Neural crest cell (in vitro differentiated cells): ENCODE measurements around the gene ZMAT3. TPM values are rescaled to one million over a fixed set of nuclear protein-coding genes. Genes with fewer than 3 reads are reported as not detected.

Experiments used
- DNase-seq: peaks from one replicate; pipeline ENCODE4 v3.0.0; 2021; ENCODE audit warnings: low read depth, mixed read lengths, low spot score
- H3K27ac Mint-ChIP-seq: one replicate; pipeline ENCODE4 v1.8.0; 2021; ENCODE audit warnings: mild to moderate bottlenecking, mixed read lengths; ENCODE audit not compliant: unreplicated experiment
- H3K27me3 Mint-ChIP-seq: 2 replicates; pipeline ENCODE4 v1.8.0; 2021; ENCODE audit warnings: low read depth, mild to moderate bottlenecking, mixed read lengths
- H3K36me3 Mint-ChIP-seq: 2 replicates; pipeline ENCODE4 v1.8.0; 2021; ENCODE audit warnings: low read depth, mild to moderate bottlenecking, mixed read lengths
- H3K4me1 Mint-ChIP-seq: 2 replicates; pipeline ENCODE4 v1.8.0; 2021; ENCODE audit warnings: mixed read lengths
- H3K4me3 Mint-ChIP-seq: one replicate; pipeline ENCODE4 v1.8.0; 2021; ENCODE audit warnings: mild to moderate bottlenecking, mixed read lengths
- H3K9me3 Mint-ChIP-seq: 2 replicates; pipeline ENCODE4 v1.8.0; 2021; ENCODE audit warnings: mixed read lengths
- total RNA-seq: library from RNA; stranded (reverse); gene quantifications from 2 replicates; pipeline ENCODE4 v1.2.1, GENCODE V29; 2021
- TF ChIP-seq, protein P1 (sequence below): fragments of 200-600 bp; sonication (generic); conservative IDR thresholded peaks from 2 replicates; pipeline ENCODE4 v1.5.0; 2021; ENCODE audit warnings: antibody characterized with exemption, mild to moderate bottlenecking

ZMAT3 gene
- total RNA-seq, 1 donor from 2014 or later, result 8.4 TPM

DNA sequence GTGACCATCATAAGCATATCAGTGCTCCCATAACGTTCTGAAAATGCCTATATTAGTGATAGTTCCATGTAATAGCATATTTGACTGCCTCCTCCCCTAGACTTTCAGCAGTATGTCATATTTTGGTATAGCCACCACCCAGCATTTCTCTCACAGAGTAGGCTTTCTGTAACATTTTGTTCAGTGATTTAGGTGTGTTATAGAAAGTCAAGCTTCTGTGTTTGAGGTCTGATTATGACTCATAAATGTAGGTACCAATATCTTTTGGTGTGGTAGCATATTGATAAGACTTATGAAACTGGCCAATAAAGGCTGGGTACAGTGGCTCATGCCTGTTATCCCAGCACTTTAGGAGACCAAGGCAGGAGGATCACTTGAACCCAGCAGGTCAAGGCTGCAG, 34.3 kb upstream of the ZMAT3 start:
- no peaks in the 10 kb centered on the region for H3K27me3 Mint-ChIP-seq
- TF ChIP-seq, protein P1, sequence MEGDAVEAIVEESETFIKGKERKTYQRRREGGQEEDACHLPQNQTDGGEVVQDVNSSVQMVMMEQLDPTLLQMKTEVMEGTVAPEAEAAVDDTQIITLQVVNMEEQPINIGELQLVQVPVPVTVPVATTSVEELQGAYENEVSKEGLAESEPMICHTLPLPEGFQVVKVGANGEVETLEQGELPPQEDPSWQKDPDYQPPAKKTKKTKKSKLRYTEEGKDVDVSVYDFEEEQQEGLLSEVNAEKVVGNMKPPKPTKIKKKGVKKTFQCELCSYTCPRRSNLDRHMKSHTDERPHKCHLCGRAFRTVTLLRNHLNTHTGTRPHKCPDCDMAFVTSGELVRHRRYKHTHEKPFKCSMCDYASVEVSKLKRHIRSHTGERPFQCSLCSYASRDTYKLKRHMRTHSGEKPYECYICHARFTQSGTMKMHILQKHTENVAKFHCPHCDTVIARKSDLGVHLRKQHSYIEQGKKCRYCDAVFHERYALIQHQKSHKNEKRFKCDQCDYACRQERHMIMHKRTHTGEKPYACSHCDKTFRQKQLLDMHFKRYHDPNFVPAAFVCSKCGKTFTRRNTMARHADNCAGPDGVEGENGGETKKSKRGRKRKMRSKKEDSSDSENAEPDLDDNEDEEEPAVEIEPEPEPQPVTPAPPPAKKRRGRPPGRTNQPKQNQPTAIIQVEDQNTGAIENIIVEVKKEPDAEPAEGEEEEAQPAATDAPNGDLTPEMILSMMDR, result no peak
- peaks cover 9% of the 10 kb centered on the region for H3K9me3 Mint-ChIP-seq
- DNase-seq, result no peak
- no peak overlapping the region for H3K27ac Mint-ChIP-seq
- H3K36me3 Mint-ChIP-seq, result peaks cover 2% of the 10 kb centered on the region
- H3K4me3 Mint-ChIP-seq, result no peak overlapping the region
- H3K4me1 Mint-ChIP-seq, result peaks cover 4% of the 10 kb centered on the region

DNA sequence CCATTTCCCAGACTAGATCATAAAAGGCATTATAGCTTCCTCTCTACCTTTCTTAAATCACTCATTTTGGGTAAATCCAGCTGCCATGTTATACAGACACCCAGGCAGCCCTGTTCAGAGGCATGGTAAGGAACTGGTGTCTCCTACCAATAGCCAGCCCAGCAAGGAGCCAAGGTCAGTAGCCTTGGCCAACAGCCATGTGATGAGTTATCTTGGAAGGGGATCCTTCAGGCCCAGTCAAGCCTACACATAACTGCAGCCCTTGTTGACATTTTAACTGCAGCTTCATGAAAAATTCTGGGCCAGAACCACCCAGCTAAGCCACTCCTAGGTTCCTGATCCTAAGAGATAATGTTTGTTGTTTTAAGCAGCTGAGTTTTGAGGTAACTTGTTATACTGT, 29.0 kb upstream of the ZMAT3 start:
- peaks cover 2% of the 10 kb centered on the region for H3K36me3 Mint-ChIP-seq
- TF ChIP-seq, protein P1, result no peak
- no peak for DNase-seq
- no peak overlapping the region for H3K4me3 Mint-ChIP-seq
- H3K27me3 Mint-ChIP-seq, result no peaks in the 10 kb centered on the region
- peaks cover 3% of the 10 kb centered on the region for H3K9me3 Mint-ChIP-seq
- no peak overlapping the region for H3K27ac Mint-ChIP-seq
- peaks cover 4% of the 10 kb centered on the region for H3K4me1 Mint-ChIP-seq

DNA sequence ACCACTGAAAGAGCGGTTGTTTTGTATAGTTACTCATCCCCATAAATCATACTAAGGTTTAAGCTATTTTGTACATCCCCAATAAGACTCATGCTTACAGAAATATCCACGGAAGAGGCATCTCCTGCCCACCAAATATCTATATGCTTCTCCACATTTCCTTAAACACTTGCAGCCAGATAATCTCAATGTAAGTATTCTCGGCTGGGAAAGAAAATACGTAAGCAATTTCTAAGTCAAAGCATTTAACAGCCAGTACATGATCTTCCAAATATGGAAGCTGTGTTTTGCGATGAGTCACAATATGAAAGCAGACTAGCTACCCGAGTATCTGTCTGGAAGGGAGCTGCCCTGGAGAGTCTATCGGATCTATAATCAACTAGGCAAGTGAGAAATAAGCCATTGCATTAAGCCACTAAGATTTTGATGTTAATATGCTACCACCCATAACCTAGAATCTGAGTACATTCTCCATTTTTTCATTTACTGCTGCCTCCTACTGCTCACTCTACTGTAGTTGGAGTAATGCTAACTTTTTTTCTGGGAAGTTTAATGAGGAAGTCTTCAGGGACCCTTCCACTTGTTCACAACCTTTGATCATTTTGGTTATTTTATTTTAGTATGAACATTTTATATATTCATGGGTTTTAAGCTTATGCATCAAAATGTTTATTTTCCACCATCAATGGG, 26.9 kb upstream of the ZMAT3 start:
- H3K9me3 Mint-ChIP-seq, result no peaks in the 10 kb centered on the region
- H3K27ac Mint-ChIP-seq, result no peak overlapping the region
- no peak for DNase-seq
- no peaks in the 10 kb centered on the region for H3K27me3 Mint-ChIP-seq
- no peaks in the 10 kb centered on the region for H3K4me1 Mint-ChIP-seq
- no peaks in the 10 kb centered on the region for H3K36me3 Mint-ChIP-seq
- no peak overlapping the region for H3K4me3 Mint-ChIP-seq
- TF ChIP-seq, protein P1, result no peak

DNA sequence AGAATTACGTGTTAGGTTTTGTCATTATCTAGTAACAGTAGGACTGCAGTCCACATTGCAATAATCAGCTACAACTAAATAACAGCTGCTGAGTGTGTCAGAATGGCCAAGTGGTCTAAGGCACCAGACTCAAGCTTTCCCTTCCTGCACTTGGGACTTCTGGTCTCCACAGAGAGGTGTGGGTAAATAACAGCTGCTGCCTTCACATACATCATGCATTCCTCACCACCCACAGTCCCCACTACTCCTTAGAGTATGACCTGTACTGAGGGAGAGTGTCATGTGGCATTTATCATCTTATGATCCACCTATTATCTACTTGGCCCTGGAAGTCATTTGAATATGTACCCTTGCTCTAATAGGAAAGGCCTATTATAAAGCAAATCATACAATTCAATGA, 22.2 kb upstream of the ZMAT3 start:
- no peak for DNase-seq
- H3K9me3 Mint-ChIP-seq, result no peaks in the 10 kb centered on the region
- no peak overlapping the region for H3K4me3 Mint-ChIP-seq
- H3K4me1 Mint-ChIP-seq, result no peaks in the 10 kb centered on the region
- H3K27me3 Mint-ChIP-seq, result no peaks in the 10 kb centered on the region
- TF ChIP-seq, protein P1, result no peak
- H3K27ac Mint-ChIP-seq, result no peak overlapping the region
- H3K36me3 Mint-ChIP-seq, result no peaks in the 10 kb centered on the region

DNA sequence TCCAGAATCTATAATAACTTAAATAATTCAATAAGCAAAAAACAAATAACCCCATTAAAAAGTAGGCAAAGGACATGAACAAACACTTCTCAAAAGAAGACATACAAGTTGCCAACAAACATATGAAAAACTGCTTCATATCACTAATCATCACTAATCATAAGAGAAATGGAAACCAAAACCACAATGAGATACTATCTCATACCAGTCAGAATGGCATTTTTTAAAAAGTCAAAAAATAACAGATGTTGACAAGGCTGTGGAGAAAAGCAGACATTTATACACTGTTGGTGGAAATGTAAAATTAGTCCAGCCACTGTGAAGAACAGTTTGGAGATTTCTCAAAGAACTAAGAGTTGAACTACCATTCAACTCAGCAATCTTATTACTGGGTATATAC, 19.5 kb upstream of the ZMAT3 start:
- no peak for DNase-seq
- no peak overlapping the region for H3K4me3 Mint-ChIP-seq
- H3K9me3 Mint-ChIP-seq, result peaks cover 2% of the 10 kb centered on the region
- H3K4me1 Mint-ChIP-seq, result no peaks in the 10 kb centered on the region
- H3K27me3 Mint-ChIP-seq, result no peaks in the 10 kb centered on the region
- TF ChIP-seq, protein P1, result no peak
- H3K36me3 Mint-ChIP-seq, result no peaks in the 10 kb centered on the region
- no peak overlapping the region for H3K27ac Mint-ChIP-seq
